GM18505 (cell line): ENCODE data around the gene BORCS8.
A peak's percentile ranks its signal among the peaks of the same experiment; 100 is the strongest.

ENCODE experiments used
- ATAC-seq: cut with Tn5 transposase; IDR thresholded peaks from one replicate; pipeline ENCODE4 v1.9.1; 2021; ENCODE audit not compliant: unreplicated experiment
- POLR2A ChIP-seq: IDR thresholded peaks from 4 replicates; pipeline ENCODE4 v1.6.1; 2011; ENCODE audit warnings: borderline replicate concordance; ENCODE audit not compliant: insufficient read depth, insufficient read length; ENCODE audit errors: extremely low read depth

The BORCS8 gene

DNA sequence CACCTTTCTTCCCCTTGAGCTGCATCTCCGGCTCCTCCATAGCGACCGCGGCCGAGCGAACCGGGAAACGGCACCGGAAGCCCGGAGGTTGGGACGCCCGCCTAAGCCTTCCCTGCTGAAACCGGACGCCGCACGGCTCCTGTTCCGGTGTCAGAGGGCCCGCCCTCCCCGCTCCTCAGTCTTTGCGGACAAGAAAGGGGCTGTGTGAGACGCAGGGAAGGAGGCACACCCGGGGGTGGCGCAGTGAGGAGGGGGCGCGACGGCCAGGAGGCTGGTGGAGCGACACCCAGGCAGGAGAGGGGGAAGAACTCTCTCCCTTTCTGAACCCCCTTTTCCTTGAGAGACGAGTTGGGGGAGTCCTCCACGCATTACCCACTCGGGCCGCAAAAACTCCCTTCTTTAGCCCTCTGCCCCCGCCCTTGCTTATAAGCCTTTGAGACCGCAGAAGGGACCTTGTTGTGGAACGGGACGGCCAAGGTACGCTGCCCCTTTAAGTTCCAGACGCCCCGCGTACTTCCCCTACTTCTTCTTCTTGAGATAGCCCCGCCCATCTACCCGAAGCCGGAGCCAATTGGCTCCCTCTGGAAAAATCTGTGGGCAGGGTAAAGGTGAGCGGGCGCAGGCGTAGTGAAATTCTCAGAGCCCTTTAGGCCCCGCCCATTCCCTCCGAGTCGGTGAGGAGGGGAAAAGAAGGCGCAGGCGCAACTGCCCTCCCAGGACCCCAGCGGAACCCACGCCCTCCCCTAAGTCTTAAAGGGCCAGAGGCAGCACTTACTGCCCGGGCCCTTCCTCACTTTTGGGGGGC lies at the start of gene BORCS8, which contains the start of gene RFXANK:
Gene BORCS8, minus strand, starts transcription at position 75 of the 805 bp plus-strand sequence. Its CDS starts 35 bp downstream, at position 40.
Gene RFXANK, plus strand, starts transcription at position 181 of the 805 bp plus-strand sequence. CDS start 1,689 bp downstream, outside the sequence.
- peak; percentile 74 for ATAC-seq
- peak; percentile 78 for TF ChIP-seq POLR2A

- no peak for ATAC-seq
- no peak for TF ChIP-seq POLR2A
These were observed 48.5 kb upstream of the BORCS8 start for GRCh38 chr19:19240476-19240875.

GRCh38 chr19:19239675-19240074 lies 47.7 kb upstream of the BORCS8 start:
- no peak for ATAC-seq
- no peak for TF ChIP-seq POLR2A

DNA sequence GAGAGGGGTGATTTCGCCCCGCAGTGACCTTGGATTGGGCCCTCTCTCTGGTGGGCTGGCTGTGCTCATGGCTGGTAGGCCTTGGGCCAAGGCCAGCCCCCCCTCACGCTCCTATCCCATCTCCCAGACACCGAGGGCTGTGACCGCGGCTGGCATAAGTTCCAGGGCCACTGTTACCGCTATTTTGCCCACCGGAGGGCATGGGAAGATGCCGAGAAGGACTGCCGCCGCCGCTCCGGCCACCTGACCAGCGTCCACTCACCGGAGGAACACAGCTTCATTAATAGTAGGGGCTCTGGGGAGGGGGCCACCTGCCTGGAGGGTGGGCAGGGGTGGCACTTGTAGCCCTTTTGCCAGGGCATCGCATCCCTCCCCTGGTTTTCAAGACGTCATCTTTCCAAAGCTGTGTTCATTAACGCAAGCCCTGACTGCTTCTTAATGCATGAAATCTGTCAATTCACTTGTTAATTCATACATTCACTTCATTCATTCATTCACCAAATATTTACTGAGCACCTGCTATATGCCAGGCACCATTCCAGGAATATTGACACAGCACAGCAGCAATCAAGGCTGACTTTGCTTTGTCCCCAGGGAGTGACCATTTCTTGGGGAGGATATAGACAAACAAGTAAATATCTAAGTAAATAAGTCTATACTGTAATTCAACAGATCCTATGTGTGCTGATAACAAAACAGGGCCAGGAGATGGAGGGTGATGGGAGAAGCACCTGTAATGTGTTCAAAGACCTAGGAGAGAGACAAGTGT lies 46.4 kb upstream of the BORCS8 start:
- ATAC-seq, result no peak
- TF ChIP-seq POLR2A, result no peak

DNA sequence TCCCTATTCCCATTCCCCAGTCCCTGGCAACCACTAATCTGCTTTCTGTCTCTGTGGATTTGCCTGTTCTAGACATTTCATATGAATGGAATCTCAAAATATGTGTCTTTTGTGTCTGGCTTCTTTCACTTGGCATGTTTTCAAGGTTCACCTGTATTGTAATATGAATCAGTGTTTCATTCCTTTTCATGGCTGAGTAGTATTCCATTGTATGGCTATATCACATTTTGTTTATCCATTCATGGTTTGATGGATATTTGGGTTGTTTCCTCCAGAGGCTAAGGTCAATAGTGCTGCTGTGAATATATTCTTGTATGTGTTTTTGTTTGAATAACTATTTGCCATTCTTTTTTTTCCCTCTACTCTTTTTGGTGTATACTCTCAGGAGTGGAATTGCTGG lies 44.2 kb upstream of the BORCS8 start:
- no peak for ATAC-seq
- no peak for TF ChIP-seq POLR2A

- TF ChIP-seq POLR2A, result no peak
These were observed 42.4 kb upstream of the BORCS8 start for GRCh38 chr19:19234220-19234816.

DNA sequence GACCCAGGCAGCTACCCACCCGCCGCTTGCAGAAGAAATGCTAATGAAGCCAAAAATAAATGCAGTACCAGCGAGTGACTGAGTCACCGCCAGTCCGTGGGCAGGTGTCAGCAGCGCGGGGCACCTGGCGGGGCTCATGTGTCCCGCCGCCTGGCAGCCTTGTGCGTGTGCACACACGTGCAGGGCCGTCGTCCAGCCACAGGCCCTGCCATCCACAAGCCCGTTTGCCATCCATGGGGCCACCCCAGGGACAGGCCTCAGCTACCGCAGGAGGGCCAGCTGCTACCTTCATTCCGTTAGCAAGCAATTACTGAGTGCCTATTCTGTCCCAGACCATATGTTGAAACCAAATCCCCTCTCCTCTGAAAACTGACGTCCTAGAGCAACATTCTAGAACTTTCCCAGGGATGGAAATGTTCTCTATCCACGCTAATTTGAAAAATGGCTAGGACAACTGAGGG lies 40.3 kb upstream of the BORCS8 start:
- ATAC-seq, result no peak
- no peak for TF ChIP-seq POLR2A

More at GRCh38 chr19:19234220-19234816, 42.4 kb upstream of the BORCS8 start:
- no peak for ATAC-seq

DNA sequence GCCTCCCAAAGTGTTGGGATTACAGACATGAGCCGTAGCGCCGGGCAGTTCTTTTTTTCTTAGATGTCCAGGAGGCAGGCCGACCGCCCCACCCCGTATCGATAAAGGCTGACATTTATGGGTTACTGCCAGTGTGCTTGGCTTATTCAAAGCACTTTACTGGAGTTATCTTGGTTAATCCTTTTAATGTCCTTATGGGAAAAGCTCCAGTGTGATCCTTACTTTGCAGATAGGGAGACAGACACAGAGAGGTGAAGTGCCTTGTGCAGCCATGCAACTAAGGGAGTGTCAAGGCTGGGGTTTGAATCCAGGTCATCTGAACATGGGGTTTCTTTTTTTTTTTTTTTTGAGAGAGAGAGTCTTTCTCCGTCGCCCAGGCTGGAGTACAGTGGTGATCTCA lies 39.0 kb upstream of the BORCS8 start:
- no peak for TF ChIP-seq POLR2A
- no peak for ATAC-seq

GRCh38 chr19:19229701-19230100 lies 37.7 kb upstream of the BORCS8 start:
- no peak for ATAC-seq
- no peak for TF ChIP-seq POLR2A

- TF ChIP-seq POLR2A, result no peak
- ATAC-seq, result no peak
These were observed 35.3 kb upstream of the BORCS8 start for GRCh38 chr19:19227217-19227616.

DNA sequence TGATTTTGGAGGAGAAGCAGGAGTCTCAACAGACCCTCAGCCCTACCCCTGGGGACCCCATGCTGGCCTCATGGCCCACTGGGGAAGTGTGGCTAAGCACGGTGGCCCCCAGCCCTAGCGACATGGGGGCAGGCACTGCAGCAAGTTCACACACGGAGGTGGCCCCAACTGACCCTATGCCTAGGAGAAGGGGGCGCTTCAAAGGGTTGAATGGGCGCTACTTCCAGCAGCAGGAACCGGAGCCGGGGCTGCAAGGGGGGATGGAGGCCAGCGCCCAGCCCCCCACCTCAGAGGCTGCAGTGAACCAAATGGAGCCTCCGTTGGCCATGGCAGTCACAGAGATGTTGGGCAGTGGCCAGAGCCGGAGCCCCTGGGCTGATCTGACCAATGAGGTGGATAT lies 34.7 kb upstream of the BORCS8 start:
- no peak for TF ChIP-seq POLR2A
- no peak for ATAC-seq

GRCh38 chr19:19226204-19226603 lies 34.3 kb upstream of the BORCS8 start:
- ATAC-seq, result no peak

DNA sequence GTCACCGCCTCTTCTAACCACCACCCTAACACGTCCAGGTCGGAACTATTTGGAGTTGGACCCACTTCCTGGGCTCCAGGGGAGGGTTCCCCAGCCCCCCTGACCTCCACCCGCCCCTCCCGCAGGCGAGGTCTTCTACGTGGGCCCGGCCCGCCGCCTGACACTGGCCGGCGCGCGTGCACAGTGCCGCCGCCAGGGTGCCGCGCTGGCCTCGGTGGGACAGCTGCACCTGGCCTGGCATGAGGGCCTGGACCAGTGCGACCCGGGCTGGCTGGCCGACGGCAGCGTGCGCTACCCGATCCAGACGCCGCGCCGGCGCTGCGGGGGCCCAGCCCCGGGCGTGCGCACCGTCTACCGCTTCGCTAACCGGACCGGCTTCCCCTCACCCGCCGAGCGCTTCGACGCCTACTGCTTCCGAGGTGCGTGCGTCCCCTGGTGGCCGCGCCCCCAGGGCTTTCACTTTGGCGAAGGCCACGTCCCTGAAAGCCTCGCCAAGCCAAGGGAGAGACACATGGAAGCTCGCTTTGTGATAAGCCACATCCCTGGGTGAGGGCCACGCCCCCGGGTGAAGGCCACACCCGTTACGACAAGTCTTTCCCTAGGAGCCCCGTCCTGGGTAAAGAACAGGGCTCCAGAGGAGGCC lies 33.0 kb upstream of the BORCS8 start:
- ATAC-seq, result peak; percentile 64

More at GRCh38 chr19:19226204-19226603, 34.3 kb upstream of the BORCS8 start:
- no peak for TF ChIP-seq POLR2A

More for the DNA sequence above, 33.0 kb upstream of the BORCS8 start:
- TF ChIP-seq POLR2A, result no peak
